ENCODE measurements around the gene LRTM1.

GRCh38 chr3:54909191-54909590, 18.7 kb downstream of the LRTM1 start:
- TF ChIP-seq POLR2AphosphoS5 (IDR thresholded peaks at IDR 0.05), result no peak
- no peak for TF ChIP-seq CTCF (IDR thresholded peaks at IDR 0.05)

Data from esophagus muscularis mucosa (tissue), 3 donors.